Eye (tissue), 1 donor: ENCODE measurements around the gene RPS21.

ENCODE experiments used
- DNase-seq: peaks from one replicate; pipeline ENCODE4 v3.0.0-alpha.2; 2015

The RPS21 gene

GRCh38 chr20:62354031-62354808 is 32.7 kb upstream of the RPS21 start:
- peak; percentile 2 for DNase-seq

DNA sequence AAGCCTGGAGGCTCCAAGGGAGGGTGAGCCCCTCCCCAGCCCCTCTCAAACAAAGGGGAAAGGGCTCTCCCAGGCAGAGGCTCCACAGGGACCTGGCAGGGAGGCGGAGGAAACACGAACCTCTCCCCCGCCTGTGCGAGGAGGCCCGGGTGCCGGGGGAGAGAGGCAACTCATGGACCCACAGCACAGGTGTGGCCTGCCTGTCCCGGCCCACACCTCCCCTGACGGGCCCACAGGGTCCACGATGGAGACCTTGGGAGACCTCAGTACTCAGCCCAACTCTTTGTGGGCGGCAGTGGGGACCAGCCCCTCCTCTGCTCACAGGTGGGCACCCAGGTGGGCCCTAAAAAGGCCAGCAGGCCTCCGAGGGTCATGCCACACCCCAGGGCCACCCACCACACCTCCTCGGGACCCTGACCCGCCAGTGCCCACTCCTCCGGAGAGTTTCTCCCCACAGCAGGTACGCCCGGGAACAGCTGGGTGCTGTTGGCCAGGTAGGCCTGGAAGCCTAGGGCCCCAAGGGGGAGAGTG is 32.0 kb upstream of the RPS21 start:
- DNase-seq, result peak; percentile 16

DNA sequence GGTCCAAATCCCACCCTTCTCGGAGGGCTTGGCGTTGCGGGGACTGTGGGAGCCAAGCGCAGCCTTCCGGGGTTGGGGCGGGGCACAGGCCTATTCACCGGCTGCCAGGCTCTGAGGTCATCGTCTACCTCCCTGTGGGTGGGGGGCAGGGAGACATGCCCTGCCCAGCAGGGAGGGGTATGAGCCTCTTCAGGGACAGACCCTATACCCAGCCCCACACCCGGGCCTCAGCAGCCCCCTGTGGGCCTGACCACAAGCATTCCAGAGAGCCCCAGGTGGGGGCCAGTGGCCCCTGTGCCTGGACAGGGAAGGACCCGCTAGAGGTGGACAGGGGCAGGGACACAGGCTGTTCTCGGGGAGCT is 31.4 kb upstream of the RPS21 start:
- DNase-seq, result peak; percentile 59

DNA sequence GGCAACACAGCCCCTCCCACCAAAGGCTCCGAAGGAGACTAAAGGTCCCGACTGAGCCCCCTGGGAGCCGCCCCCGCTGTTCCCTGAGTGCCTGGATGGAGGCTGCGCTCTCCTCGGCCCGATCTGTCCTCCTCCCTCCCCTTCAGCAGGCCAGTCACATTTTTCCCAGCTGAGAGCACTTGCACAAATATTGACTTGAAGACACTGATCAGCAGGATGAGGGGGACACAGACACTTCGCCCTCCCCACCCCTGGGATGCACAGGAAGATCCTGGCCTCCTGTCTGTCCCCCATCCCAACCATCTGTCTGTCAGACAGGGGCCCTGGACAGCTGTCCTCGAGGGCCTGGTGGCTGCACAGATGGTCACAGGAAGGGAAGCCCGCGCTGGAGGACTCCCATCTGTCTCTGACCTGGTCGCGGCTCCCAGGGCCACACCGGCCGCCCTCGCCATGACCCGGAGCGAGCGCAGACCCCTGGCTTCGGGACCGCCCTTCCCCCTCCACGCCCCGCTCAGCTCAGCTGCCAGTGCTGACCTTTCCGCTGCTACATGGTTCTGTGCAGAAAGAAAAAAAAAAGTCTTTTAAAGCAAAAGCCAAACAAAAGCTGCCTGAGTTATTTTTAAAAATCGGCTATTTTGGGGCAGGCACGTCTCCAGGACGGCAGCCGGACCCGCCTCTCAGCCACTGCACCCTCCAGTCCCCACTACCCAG is 30.9 kb upstream of the RPS21 start:
- DNase-seq, result peak; percentile 87

- peak; percentile 32 for DNase-seq
Observed at GRCh38 chr20:62356589-62357186, 30.2 kb upstream of the RPS21 start.

DNA sequence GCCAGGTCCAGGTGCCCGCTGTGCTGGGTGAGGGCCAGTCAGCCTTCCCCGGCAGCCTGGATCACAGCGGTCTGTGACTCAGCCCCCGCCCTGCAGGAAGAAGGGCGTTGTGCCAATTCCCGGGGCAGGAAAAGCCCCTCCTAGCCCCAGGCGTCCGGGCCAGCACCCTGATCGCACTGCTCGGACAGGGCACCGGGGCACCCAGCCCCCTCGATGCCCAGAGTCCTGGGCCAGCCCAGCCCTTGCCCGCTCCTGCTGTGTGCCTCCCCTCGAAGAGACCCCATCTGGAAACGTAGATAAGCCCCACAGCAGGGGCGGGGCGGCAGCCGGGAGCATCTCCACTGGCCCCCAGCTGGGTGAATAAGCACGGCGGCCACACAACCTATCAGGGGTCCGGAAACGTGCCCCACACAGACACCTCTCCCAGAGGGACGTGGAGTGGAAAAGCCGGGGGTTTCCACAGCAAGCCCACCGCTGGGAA is 29.7 kb upstream of the RPS21 start:
- peak; percentile 14 for DNase-seq

DNA sequence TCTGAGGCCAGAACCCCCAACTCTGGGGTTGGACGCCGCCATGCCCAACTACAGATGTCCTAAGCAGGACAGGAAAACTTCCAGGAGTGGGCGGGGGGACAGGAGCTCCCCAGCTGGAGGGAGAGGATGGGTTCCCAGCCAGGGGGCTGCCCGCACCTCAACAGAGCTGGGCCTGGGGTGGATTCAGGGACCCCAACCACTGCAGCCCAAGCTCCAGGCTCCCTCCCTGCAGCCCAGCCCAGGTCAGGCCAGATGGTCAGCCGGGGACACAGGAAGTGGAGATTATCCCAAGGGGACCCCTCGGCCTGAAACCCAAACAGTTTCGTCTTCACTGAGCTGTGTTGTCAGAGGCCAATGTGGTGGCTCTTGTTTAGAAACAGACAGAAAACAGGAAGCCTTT is 29.2 kb upstream of the RPS21 start:
- DNase-seq, result peak; percentile 14

- peak; percentile 16 for DNase-seq
Observed at GRCh38 chr20:62358171-62359042, 28.5 kb upstream of the RPS21 start.

GRCh38 chr20:62359043-62359490 is 27.8 kb upstream of the RPS21 start:
- DNase-seq, result peak; percentile 19

DNA sequence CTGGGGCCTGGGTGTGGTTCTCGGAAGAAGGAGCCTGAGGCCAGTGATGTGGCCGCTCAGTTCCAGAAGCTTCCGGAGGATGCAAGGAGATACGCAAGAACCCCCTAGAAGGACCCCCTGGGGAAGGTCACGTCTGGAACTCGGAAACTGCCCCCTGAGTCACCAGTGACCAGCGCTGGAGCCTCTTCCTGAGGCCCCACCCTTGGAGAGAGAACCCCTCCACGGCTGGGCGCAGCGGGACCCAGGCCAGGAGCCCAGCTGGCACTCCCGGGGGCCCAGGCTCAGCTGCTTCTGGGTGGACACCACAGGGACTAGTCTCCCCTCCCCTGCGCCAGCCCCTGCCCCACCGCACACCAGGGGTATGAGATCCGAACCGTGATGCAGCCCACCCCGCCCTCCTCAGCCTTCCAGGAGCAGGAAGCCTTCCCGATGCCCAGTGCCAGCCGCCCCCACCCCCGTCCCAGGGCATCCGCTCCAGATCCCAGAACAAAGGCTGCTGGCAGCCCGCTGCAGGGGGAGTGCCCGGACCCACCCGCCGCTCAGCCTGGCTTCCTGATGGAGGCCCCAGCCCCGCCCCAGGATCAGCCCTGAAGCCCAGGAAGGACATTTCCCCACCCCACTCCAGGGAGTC is 27.3 kb upstream of the RPS21 start:
- DNase-seq, result no peak

- DNase-seq, result peak; percentile 47
Observed at GRCh38 chr20:62360854-62361798, 25.8 kb upstream of the RPS21 start.

GRCh38 chr20:62361799-62362589 is 24.9 kb upstream of the RPS21 start:
- DNase-seq, result no peak

GRCh38 chr20:62362590-62362940 is 24.3 kb upstream of the RPS21 start:
- peak; percentile 16 for DNase-seq

DNA sequence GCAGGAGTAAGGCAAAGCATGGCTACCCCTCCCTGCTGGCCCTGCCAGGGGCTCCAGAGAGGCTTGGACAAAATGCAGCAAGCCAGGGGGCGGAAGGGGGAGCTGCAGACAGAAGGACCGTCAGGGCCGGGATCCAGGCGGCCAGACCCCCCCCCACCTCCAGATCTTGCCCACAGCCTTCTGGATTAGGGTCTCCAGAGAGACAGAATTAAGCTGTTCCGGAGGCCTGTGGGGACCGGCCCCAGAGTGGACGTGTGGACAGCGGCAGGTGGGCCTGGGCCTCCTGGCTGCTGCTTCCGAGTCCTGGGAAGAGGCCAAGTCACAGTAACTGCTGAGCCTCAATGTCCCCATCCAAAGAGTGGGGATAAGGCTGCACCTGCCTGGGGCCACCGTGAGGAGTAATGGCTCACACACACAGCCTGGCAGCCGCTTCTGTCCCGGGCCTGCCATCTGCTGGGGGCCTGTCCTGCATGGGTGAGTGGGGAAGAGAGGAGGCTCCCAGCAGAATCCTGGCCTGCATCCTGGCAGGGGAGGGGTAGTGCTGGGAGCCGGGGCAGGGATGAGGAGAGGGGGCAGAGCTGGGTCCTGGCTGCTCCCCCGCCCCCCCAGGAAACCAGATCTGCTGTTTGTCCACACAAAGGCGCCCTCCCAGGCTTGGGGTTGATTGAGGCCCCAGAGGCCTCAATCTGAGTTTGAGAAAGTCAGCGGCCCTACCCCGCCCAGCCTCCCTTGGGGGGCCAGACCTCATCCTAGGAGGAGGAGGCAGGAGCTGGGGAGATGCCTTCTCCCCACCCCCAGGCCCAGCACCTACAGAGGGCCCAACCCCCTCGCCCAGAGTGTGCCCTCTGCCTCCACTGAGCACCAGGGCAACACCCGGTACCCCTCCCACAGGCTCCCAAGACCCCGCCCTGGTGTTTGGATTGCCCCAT is 23.6 kb upstream of the RPS21 start:
- DNase-seq, result peak; percentile 32

GRCh38 chr20:62363920-62364851 is 22.7 kb upstream of the RPS21 start:
- peak; percentile 17 for DNase-seq

DNA sequence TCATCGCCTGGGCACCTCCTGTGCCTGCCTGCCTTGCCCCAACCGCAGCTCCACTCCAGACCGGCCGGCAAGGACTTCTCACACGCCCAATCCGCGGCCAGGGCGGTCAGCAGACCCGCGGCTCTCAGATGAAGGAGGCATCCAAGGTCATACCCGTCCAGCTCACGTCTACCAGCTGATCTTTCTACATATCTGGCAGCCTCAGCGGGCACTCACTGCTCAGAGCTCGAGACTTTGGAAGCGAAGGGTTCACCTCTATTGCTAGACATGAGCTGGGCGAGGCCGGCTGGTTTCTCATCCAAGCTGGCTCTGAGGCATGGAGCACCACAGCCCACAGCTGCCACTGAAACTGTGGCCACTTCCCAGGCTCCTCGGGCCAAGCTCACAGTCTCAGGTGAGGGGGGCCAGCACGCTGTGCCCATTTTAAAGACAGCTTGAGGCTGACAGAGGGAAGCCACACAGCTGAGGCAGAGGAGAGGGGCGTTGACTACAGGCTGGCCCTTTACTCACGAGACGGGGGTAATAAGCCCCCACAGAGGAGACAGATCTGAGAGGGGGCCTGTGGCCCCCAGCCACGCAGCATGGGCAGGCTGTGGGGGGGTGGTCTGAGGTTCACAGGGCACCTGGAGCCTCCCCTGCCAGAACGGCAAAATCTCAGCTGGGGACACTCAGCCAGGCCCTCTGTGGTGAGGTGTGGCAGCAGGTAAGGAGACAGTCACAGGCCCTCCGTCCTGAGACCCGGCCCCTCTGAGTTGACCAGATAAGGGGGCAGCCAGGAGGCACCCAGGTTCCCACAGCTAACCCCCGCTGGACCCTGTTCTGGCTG is 21.8 kb upstream of the RPS21 start:
- DNase-seq, result peak; percentile 13
